AG08396 (cell line): ENCODE measurements around the gene PSME2.

ENCODE experiments used
- DNase-seq: peaks from one replicate; pipeline ENCODE4 v3.0.0; 2012; ENCODE audit warnings: low spot score, mixed read lengths

The PSME2 gene, protein sequence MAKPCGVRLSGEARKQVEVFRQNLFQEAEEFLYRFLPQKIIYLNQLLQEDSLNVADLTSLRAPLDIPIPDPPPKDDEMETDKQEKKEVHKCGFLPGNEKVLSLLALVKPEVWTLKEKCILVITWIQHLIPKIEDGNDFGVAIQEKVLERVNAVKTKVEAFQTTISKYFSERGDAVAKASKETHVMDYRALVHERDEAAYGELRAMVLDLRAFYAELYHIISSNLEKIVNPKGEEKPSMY

DNA sequence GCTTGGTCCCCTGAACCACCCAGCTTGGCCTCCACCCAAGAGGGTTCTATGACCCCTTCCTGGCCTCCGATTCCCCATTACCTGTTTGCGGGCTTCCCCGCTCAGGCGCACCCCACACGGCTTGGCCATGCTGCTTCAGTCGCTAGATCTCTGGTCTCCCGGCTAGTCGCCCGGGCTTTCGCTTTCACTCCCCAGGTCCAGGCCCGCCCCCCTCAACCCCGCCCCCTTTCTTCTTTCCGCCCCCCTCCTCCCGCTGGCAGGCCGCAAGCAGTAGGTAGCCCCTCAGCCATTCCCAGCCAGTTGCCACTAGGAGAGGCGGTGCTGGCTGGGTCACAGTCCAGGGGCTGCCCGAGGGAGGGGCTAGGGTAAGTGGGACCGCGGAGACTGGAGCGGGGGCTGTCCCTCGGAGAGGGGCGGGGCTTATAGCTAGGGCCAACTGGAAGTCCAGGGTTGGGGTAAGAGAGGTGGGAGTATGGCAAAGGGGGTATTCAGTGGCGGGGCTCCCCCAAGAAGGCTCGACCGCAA, at the start of gene PSME2:
Gene PSME2 (minus strand): TSS at position 158 of the 525 bp plus-strand sequence. CDS start 29 bp downstream, at position 129.
- peak; percentile 96 for DNase-seq

DNA sequence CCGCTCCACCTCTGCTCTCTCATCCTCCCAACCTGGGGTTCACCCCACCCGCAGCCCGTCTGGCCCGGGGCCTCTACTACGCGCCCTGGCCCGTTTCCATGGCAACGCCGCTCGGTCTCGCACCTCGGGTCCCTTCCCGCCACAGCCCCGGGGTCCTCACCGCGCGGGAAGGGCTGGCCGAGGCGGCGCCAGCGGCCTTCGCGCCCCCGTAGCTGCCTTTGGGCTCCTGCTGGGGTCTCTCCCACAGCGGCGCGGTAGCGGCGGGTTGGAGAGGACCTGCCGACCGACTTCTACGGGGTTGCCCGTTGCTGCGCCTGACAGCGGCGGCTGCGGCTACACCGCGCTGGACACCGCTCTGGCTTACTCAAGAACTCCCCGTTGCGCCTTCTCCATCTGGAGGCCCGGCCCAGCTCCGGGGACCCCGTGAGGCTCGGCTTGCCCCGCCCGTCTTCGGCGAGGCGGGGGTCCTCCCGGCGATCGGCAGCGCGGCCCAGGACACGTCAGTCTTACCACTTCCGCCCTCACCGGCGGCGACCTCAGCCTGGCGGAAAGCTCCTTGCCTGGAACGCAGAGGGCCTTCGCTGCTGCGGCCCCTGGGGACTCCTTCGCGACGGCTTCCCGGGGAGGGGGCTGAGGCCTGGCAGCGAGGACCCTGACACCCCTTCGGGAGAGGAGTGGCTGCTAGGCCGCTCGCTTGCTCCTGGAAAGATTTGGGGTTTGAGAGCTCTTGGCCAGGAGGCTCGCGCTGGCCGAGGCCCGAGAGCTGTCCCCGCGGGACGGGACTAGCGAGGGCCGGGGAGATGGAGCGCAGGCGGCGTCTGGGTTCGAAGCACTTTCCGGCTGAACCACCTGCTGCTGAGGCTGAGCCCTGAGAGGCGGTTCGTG, 49.0 kb upstream of the PSME2 start, which contains the start of gene TM9SF1:
Gene TM9SF1 (minus strand): TSS at position 256 of the 885 bp plus-strand sequence. CDS start 422 bp downstream, outside the sequence.
- DNase-seq = peak; percentile 94

DNA sequence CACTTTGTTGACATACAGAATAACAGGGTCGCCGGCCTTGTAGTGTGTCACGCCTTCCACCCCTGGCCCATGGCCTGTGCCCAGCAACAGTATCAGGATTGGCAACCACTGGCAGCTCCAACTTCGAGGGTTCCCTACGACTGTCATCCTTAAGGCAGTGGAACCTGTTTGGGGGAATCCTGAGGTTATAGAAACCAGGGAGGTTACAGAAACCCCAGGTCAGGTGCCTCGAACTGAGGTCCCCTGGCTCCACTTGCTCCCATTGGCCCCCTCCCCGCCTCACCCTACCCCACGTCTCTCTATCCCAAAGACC, 48.4 kb upstream of the PSME2 start:
- DNase-seq = no peak

DNA sequence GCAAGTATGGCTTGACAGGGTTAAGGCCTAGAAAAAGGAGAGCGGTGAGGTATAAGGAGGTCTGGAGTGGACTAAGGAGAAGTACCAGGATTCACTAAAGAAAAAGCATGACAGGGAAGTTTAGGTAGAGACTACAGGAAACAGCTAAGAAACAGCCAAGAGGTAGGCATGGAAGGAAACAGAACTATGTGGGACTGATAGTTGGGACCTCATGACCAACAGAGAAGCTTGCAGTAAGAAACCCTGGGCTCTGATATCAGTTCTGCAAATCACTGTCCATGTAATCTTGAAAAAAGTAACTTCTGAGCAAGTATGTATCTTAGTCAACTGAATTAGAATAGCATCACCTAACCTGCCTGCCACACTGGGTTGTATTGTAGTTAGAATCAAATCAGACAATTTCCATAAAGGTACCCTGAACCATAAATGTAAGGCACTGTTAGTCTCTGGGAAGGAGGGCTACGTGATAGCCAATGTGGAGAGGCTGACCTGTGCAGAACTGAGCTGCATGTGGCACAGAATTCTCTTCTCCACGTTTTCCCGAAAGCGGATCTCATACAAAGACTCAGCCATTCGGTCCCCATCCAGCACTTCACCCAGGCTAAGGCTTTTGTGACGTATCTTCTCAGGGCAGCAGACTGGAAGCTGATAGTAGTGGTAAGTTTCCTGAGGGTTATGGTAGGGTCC, 47.9 kb upstream of the PSME2 start:
- DNase-seq = no peak

DNA sequence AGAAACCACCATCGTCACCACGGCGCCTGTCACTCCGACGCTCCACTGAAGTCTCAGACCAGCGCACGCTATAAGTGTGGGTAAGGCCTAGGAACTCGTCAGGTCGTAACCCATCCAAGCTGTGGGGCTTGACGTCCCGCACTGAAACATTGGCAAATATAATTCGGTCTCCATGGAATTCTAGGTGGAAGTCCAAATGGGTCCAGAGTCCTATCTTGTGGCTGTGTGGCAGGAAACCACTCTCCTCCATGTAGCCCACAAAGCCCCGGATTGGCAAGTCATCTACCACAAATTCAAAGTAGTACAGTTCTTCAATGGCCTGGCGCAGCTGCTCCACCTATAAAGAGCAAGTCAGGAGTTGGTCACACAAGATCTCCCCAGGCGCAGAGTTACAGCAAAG, 46.5 kb upstream of the PSME2 start:
- DNase-seq = no peak

DNA sequence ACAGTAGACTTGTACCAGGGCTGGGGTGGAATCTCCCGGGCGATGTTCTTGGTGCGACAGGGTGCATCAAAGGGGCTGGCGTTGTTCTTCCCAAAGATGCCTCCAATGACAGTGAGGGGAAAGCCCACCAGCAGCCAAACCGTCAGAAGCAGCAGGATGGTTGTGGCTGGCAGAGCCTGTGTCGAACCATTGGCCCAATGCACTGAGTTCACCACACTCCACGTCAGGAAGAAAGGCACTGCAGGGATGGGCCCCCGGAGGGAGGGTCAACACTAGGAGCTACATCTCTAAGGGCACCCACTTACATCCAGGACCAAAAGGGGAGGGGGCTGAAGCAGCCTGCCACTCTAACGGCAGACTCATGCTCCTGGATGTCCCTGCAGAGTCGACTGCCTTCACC, 44.0 kb upstream of the PSME2 start:
- DNase-seq = no peak

DNA sequence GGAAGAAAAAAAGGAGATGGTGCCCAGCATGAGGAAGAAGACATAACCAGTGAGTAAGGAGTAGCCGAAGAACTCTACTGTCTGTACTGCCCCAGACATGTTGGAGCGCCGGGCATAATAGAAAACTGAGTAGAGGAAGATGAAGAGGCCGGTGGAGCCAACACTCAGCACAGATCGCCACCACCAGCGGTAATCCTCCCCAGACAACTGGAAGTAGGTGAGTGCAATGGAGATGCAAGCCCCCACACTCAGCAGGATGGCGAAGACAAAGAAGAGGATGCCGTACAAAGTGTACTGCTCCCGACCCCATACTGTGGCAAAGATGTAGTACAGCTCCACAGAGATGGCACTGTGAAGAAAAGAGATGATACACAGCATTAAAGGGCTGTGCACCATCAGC, 43.0 kb upstream of the PSME2 start:
- no peak for DNase-seq

DNA sequence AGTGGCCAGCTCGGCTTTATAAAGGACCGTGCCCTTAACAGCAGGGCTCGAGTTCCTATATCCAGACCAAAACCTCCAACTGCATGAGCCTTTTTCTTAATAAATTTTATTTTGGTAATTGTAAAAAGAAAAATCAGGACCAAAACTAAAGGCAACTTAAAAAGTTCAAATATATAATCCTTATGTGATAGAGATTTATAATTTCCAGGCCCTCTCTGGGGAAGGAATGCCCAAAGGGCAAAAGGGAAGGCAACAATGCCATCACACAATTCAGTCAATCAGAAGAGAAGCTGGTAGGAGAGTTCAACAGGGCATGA, 42.6 kb upstream of the PSME2 start:
- DNase-seq = no peak

DNA sequence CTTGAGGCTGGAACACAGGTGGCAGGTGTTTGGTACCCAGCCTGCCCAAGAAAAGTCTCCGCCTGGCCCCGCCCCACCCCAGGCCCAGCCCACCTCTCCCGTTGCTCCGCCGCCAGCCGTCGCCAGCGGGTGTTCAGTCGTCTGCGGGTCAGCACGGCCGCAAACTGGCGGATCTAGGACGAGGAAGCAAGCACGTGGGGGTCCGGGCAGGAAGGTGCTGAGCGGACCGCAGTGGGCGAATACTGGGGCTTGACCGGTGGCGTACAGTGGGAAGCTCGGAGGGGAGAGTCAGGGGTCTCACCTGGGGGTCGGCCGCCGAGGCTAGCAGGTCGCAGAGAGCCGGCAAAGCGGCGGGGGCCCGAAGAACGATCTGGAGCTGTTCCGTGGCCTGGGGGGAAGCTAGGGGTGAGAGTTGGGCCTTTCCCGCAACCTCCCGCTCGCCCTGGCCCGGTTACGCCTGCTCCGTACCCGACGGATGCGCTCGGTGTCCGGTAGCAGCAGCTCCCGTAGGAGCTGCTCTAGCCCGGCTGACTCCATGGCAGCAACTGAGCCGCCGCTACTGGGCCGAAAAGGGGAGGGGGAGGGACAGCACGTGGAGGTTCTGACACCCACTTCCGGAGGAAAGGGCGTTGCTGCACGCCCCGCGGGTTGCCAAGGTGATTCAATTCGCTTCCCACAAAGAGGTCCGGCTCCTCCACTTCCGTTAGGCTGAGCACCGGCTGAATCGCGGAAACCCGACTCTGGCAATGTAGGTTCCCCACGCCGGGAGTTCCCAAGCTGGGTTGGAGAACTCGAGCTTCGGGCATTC, 42.0 kb upstream of the PSME2 start, which contains the start of gene IPO4:
Gene IPO4 (minus strand): TSS at position 566 of the 808 bp plus-strand sequence. CDS start 29 bp downstream, at position 537.
- DNase-seq = peak; percentile 98

DNA sequence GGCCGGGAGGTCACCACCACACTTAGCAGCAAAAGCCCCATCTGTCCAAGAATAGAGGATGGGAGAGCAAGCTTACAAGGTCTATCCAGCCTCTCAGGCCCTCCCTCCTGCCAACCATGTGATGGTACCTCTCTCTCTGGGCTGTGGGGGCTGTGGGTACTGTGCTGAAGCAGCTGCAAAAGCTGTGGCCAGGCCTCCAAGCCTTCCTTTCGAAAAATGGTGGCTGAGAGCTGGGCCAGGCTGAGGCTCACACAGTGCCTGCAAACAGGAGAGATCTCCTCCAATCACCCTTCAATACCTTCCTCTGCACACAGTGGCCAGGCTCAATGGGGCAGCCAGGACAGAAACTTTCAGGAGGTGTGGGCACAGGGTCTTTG, 41.1 kb upstream of the PSME2 start:
- DNase-seq = no peak

DNA sequence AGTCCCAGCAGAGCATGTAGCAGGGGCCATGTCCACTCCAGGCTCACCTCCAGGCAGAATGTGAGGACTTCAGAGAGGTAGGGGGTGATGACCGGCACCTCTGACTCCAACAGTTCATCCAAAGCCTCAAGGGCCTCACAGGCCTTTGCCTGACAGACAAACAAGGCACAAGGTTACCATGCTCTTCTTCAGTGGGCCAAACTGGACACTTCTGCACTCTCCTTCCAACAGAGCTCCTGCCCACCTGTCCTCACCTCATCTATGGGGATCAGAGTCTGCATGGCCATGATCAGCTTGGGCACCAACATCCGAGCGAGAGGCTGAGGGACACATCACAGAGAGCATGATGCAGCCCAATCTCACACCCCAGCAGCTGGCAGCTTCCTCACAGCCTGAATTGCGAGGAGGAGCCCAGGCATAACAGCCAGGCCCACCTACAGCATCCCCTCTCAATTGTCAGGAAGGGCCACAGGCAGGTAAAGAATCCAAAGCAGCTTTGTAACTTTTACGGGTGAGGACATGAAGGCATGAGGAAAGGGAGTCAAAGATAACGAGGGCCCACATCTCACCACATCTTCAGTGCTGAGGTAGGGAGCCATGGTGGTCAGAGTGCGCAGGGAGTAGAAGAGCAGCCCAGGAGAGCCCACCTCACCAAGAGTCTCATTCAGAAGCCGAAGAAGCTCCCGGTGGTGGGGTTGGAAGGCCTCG, 40.6 kb upstream of the PSME2 start:
- DNase-seq = no peak

DNA sequence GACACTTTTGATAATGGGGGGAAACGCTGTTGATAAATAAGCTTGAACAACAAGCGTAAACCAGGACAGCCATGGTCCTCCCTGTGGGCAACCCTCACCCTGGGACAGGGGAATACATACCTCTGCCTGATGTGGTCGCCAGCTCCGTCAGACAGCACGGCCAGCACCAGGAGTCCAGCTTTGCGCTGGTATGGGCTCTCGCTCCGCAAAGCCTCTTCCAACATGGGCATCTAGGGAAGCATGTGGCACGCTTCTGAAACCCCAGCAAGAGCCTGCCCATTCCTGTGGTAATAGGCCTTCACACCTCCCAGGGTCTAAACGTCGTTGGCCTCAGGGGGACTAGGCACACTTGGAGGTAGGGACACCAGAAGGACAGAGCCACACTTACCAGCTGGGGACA, 39.3 kb upstream of the PSME2 start:
- no peak for DNase-seq

DNA sequence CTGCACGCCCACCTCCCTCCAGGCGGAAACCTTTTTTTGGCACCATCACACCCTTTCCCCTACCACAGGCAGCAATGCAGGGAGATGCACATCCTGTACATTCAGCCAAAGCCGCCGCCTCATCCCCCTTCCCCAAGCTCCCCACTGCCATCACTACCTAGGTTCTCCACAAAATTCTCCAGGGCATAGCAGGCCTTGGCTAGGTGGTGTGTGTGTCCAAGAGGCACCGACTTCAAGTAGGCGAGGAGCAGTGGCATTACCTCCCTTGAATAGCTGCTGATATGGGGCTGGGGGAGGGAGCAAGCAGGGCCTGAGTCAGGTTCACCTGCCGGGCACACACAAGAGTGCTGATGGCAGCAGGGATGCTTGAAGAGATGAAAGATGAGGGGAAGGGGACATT, 38.6 kb upstream of the PSME2 start:
- DNase-seq = no peak

DNA sequence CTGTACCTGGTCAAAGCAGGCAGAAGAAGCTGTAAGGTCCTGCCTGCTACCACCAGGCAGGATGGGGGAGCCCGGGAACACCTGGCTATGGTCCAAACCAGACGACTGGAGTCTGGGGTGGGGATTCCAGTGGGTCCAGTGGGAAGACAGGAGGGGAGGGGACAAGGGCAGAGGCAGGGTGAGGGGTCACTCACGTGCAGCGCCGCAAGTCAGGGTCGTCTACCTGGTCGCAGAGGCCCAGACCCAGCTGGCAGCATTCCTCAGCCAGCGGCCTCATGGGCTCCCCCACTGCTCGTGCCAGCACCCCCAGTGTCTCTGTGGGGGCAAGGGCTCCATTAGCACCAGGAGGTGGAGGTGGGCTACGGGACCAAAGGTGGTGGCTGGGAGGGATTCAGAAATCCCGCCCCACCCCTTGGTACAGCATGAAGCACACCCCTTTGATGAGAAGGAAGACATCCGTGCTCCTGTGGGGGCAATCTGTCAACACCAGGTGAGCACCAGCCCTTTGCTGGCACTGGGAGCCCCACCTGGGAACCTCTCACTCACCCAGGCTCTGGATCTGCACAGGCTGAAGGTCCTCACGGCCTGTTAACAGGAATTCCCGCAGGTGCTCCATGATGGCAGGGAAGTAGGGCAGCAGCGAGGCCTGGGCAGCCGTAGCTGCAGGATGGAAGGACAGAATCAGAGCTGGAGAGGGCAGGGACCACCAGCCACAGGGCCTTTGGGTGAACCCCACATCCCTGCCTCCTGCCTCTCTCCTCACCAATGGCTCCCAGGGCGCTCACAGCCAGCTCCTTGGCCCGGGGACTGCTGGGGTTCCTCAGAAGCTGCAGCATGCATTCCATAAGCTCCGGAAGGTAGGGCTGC, 37.9 kb upstream of the PSME2 start:
- DNase-seq = no peak

DNA sequence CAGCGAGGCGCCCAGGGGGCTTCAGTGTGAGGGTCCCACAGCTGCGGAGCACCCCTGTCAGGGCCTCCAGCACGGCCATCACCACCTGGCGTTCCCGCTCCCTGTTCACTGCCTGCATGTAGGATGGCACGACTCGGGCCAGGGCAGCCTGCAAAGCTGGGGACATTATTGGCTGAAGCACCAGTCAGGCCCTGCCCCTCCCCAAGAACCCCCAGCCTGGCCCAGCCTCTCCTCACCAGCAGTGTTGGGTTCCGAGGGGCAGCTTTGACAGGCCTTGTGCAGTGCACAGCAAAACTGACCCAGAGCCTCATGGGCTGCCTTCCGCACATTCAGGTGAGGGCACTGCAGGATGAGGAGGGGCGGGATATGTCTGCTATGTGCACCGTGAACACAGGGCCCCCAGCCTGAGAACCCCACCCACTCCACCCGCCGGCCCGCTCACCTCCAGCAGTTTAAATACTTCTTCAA, 36.6 kb upstream of the PSME2 start:
- no peak for DNase-seq

DNA sequence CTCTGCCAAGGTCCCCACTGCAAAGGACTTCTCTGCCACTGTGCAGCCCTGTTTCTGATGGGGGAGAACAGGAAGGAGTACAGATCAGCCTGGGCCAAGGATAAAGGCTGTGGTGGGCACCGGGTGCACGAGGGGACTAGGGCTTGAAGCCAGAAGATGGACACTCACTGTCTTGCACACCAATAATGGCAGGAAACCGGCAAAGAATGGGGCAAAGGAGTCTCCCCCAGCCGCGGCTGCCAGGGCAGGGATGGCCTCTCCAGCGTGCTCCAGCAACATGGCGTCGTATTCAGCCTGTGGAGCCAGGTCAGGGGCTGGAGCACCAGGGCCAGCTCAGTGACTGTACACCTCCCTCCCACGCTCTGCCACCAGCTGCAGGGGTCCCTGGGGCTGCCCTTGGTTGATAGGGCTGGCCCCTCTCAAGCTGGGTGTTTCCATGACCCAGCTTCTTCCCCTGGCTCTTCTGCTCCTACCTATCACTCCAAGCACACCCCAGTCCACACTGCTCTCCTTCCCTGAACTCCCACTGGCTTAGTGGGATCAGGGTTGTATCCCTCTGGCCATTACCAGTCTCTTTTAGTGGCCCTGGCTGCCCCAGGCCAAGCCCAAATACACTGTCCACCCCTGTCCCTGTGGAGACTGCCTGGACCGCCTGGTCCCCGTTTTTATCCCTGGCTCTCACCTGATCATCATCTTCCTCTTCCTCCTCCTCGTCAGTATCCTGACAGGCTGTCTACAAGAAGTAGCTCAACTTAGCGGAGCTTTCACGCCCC, 35.9 kb upstream of the PSME2 start:
- no peak for DNase-seq

DNA sequence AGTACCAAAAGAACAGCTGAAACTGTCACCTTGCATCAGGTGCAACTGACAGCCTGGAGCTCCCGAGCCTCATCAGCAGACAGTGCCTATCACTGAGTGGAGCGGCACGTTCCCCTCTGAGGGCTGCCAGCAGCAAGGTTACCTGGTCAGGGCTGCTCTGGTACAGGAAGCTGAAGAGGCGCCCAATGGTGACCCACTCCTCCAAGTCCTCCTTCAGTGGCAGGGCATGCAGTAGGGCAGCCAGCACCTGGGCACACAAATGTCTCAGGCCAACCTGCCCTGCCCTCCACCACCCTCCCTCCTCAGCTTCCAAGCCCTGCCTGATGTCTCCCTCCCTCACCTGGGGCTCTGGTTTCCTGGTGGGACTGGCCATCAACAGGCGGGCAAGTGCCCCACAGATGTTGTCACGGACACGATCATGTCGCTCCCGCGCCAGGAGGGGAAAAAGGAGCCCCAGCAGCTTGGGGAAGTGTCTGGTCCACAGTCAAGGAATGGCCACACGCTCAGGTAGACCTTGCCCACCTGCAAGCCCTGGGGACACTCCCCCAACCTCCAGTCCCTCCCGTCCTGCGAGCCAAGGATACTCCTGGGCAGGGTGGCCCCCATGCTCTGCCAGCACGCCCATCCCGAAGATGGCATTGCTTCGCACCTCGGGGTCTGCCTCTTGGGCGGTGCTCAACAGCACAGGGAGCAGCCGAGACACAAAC, 35.1 kb upstream of the PSME2 start:
- no peak for DNase-seq

DNA sequence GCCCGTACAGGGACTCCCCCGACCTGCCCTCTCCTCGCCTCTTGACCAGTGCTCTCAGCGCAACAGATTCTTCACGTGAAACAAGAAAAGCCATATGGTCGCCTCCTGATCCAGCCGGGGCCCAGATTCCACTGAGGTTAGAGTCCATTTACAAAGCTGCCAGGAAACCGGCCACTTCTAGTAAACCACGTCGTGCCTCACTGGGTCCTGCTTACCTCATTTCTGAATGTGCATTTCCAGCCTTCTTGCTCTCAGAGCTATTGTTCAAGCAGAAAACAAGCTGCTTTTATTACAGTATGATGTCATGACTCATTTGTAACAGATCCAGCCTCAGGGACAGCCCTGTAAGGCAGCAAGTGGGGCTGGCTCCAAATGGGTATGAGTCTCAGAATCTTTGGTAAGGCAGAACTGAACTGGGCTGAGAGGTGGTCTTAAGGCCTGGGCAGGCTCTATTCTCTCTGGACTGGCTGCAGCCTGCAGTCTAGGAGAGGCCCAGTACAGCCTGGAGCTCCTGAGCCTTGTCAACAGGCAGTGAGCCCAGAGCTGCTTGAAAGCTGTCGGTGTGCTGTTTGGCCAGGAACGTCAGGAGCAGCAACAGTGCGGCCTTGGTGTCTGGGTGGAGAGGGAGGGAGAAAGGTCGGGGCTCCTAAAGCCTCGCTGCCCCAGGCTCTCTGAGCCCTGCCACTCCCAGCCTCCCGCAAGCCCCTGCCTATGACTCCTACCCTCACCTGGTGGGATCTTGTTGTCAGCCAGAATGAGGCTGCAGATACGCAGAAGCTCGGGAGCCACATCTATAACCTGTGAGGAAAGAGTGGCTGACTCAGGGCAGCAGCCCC, 33.8 kb upstream of the PSME2 start:
- peak; percentile 69 for DNase-seq
